ENCODE measurements around the gene FAM227A. TPM values are rescaled to one million over a fixed set of nuclear protein-coding genes. Genes with fewer than 3 reads are reported as not detected.
A peak's percentile ranks its signal among the peaks of the same experiment; 100 is the strongest.

FAM227A gene
- total and polyA plus RNA-seq, 4 donors = 0.01 to 0.42 (median 0.04) TPM

DNA sequence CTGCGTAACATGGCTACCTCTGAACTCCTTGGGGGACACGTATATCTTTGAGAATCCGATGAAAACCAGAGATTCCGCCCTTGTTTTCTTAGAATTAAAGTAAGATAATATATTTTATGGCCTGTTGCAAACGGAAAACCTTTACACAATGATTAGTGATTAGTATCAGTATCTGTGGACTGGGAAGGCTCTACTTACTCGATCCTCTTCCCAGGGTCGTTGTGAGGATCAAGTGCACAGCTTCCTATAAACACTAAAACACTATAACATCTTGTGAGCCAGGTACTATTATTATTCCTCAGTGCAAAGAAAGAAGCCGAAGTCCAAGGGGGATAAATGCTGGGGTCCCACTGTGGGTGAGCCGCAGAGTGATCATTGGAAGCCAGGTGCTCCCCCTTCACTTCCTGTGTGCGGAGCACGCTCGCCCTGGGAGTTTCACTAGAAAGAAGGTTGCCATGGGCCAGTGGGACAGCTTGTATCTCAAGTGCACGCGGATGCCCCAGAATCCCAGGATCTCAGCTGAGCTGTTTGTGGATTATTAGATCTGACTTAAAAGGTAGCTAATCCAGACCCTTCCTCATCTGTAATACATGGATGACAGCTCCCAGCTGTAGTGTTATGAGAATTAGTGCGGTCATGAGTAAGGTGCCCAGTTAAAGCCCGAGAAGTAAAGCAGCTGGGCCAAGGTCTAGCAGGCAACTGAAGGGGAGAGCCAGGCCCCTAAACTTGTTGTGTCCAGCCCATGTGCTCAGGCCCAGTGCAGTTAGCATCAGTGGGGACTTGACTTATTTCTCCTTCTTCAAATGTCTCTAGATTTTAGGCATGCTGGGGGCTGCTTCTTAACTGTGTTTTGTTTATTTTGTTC lies 1.1 kb upstream of the FAM227A start:
- H3K9me3 ChIP-seq (ENCODE audit: control insufficient read depth in 4 of 4, low read length in 3 of 4) = no peaks in the 10 kb centered on the region
- no peaks in the 10 kb centered on the region for H3K27me3 ChIP-seq (ENCODE audit: control insufficient read depth in 4 of 4, insufficient read depth in 4 of 4, low read length in 3 of 4)
- peak overlapping the region; percentile 75 to 79 for H3K27ac ChIP-seq (ENCODE audit: low read depth in 1 of 2, low read length in 2 of 2)
- H3K36me3 ChIP-seq (ENCODE audit: control insufficient read depth in 4 of 4, insufficient read depth in 3 of 4, low read depth in 1 of 4, low read length in 3 of 4) = no peaks in the 10 kb centered on the region
- 18% methylated on average over 16 of the region's 16 CpGs for WGBS
- peak overlapping the region; percentile 75 to 85 (median 81) for H3K4me3 ChIP-seq (ENCODE audit: low read depth in 1 of 3, low read length in 3 of 3)
- TF ChIP-seq YY1 (IDR thresholded peaks at IDR 0.05) = peak; percentile 11
- TF ChIP-seq EGR1 (IDR thresholded peaks at IDR 0.05; ENCODE audit: low read depth in 2 of 2) = no peak
- no peak for DNase-seq (ENCODE audit: low spot score)
- H3K9ac ChIP-seq (ENCODE audit: low read depth in 1 of 2, low read length in 2 of 2) = peak overlapping the region; percentile 71 to 90
- peaks cover 5 to 16% (median 8%) of the 10 kb centered on the region in 4 donors for H3K4me1 ChIP-seq (ENCODE audit: control insufficient read depth in 4 of 4, insufficient read depth in 4 of 4, low read length in 3 of 4)

DNA sequence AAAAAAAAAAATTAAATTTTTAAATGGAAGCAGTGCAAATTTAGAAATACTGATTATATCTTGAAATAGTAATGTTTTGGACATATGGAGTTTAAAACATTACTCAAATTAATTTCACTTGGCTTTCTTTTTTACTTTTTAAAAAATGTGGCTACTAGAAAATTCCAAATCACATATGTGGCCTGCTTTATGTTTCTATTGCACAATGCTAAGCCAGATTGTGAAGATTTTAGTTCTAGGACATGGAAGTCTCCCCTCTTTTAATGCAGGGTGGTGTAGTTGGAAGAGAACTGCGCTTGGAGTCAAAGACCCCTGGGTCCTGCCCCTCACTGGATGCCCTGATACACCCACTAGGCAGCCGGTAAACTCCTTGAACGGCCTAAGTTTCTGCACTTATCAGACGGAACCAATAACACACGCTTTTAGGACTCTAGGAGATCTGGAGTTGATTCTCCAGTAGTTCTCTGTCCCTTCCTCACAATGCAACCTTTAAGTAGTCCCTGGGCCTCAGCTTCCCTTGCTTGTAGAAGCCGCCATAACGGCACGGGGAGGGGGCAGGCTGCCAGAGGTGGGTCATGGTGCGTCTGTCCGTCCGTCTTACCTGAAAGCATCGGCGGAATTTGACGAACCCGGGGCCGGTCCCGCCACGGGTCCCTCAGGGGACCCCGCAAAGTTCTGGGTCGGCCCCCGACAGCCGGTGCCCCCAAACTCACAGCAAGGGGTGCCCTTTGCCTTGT lies 505 bp downstream of the FAM227A start:
- TF ChIP-seq, protein P1, sequence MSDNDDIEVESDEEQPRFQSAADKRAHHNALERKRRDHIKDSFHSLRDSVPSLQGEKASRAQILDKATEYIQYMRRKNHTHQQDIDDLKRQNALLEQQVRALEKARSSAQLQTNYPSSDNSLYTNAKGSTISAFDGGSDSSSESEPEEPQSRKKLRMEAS (IDR thresholded peaks at IDR 0.05) = no peak
- peak overlapping the region; percentile 75 to 85 (median 81) for H3K4me3 ChIP-seq (ENCODE audit: low read depth in 1 of 3, low read length in 3 of 3)
- WGBS = 15% methylated on average over 22 of the region's 22 CpGs
- peak overlapping the region; percentile 75 to 79 for H3K27ac ChIP-seq (ENCODE audit: low read depth in 1 of 2, low read length in 2 of 2)
- no peaks in the 10 kb centered on the region for H3K27me3 ChIP-seq (ENCODE audit: control insufficient read depth in 4 of 4, insufficient read depth in 4 of 4, low read length in 3 of 4)
- peaks cover 5 to 16% (median 8%) of the 10 kb centered on the region in 4 donors for H3K4me1 ChIP-seq (ENCODE audit: control insufficient read depth in 4 of 4, insufficient read depth in 4 of 4, low read length in 3 of 4)
- H3K9me3 ChIP-seq (ENCODE audit: control insufficient read depth in 4 of 4, low read length in 3 of 4) = no peaks in the 10 kb centered on the region
- H3K36me3 ChIP-seq (ENCODE audit: control insufficient read depth in 4 of 4, insufficient read depth in 3 of 4, low read depth in 1 of 4, low read length in 3 of 4) = no peaks in the 10 kb centered on the region
- peak overlapping the region in 1 of 2 donors; percentile 90 for H3K9ac ChIP-seq (ENCODE audit: low read depth in 1 of 2, low read length in 2 of 2)
- DNase-seq (ENCODE audit: low spot score) = no peak

DNA sequence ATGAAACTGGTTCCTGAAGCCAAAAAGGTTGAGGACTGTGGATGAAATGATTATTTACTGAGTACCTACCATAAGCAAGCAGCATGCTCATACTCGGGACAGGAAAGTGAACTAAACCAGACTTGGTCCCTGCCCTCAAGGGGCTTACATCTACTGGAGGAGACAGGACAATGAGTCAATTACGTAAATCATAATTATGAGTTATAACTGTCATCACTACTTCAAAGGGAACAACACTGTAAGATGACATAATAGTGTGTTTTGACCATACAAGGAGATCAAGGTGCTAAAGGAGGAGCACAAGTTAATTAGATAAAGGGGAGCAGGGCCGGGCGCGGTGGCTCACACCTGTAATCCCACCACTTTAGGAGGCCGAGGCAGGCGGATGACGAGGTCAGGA lies 2.5 kb downstream of the FAM227A start:
- no peak overlapping the region for H3K27ac ChIP-seq (ENCODE audit: low read depth in 1 of 2, low read length in 2 of 2)
- DNase-seq (ENCODE audit: low spot score) = no peak
- TF ChIP-seq EGR1 (IDR thresholded peaks at IDR 0.05; ENCODE audit: low read depth in 2 of 2) (no peak), TAF1 (conservative IDR thresholded peaks at IDR 0.05) (no peak), NR2F2 (IDR thresholded peaks at IDR 0.05) (no peak), FOXA1 (IDR thresholded peaks at IDR 0.05) (no peak), RAD21 (IDR thresholded peaks at IDR 0.05) (no peak), CTCF (IDR thresholded peaks at IDR 0.05; ENCODE audit: low read depth, low read length, missing input control) (no peak), HNF4A (conservative IDR thresholded peaks at IDR 0.05) (no peak), SP1 (IDR thresholded peaks at IDR 0.05) (no peak), REST (IDR thresholded peaks at IDR 0.05) (no peak), YY1 (IDR thresholded peaks at IDR 0.05) (no peak), GABPA (IDR thresholded peaks at IDR 0.05 in 1 of 2, conservative IDR thresholded peaks at IDR 0.05 in 1 of 2) (no peak), ZBTB33 (IDR thresholded peaks at IDR 0.05) (no peak)
- TF ChIP-seq, protein P1 (IDR thresholded peaks at IDR 0.05) = no peak
- H3K9me3 ChIP-seq (ENCODE audit: control insufficient read depth in 4 of 4, low read length in 3 of 4) = no peaks in the 10 kb centered on the region
- peaks cover 5 to 16% (median 8%) of the 10 kb centered on the region in 4 donors for H3K4me1 ChIP-seq (ENCODE audit: control insufficient read depth in 4 of 4, insufficient read depth in 4 of 4, low read length in 3 of 4)
- no peak overlapping the region for H3K4me3 ChIP-seq (ENCODE audit: low read depth in 1 of 3, low read length in 3 of 3)
- no peak overlapping the region for H3K9ac ChIP-seq (ENCODE audit: low read depth in 1 of 2, low read length in 2 of 2)
- no peaks in the 10 kb centered on the region for H3K36me3 ChIP-seq (ENCODE audit: control insufficient read depth in 4 of 4, insufficient read depth in 3 of 4, low read depth in 1 of 4, low read length in 3 of 4)
- H3K27me3 ChIP-seq (ENCODE audit: control insufficient read depth in 4 of 4, insufficient read depth in 4 of 4, low read length in 3 of 4) = no peaks in the 10 kb centered on the region
- 95% methylated on average over 8 of the region's 8 CpGs for WGBS

All from liver (tissue), 9 donors.